Endothelial cell of umbilical vein (primary cell): ENCODE measurements around the gene MOG.

ENCODE experiments used
- CTCF ChIP-seq, 2 donors: IDR thresholded peaks; 1 replicate in 1 of 2; 2 replicates in 1 of 2; pipeline ENCODE4 v1.5.1; 2011; ENCODE audit warnings: low read length in 2 of 2, mild to moderate bottlenecking in 2 of 2, moderate library complexity in 2 of 2, control low read depth in 1 of 2, inconsistent platforms in 1 of 2, low read depth in 1 of 2; ENCODE audit not compliant: insufficient read depth in 1 of 2; ENCODE audit errors: extremely low read depth in 1 of 2
- EZH2 ChIP-seq: IDR thresholded peaks from 2 replicates; pipeline ENCODE4 v1.6.1; 2012; ENCODE audit warnings: borderline replicate concordance, low read depth, mild to moderate bottlenecking, moderate library complexity, low read length, inconsistent platforms; ENCODE audit not compliant: severe bottlenecking
- FOS ChIP-seq: IDR thresholded peaks from 2 replicates; pipeline ENCODE4 v1.6.1; 2011; ENCODE audit warnings: mild to moderate bottlenecking, low read length, moderate library complexity, borderline replicate concordance; ENCODE audit not compliant: insufficient read depth
- JUN ChIP-seq: IDR thresholded peaks from 2 replicates; pipeline ENCODE4 v1.6.1; 2011; ENCODE audit warnings: borderline replicate concordance, low read depth; ENCODE audit not compliant: insufficient read length, insufficient read depth
- MAX ChIP-seq: IDR thresholded peaks from 2 replicates; pipeline ENCODE4 v1.6.1; 2011; ENCODE audit not compliant: insufficient read depth, insufficient read length
- MYC ChIP-seq: IDR thresholded peaks from one replicate; pipeline ENCODE4 v1.6.1; 2011; ENCODE audit warnings: mild to moderate bottlenecking, low read depth, low read length
- POLR2A ChIP-seq: IDR thresholded peaks from 2 replicates; pipeline ENCODE4 v1.6.1; 2012; ENCODE audit warnings: low read depth, mild to moderate bottlenecking, control low read depth, low read length
- POLR2AphosphoS5 ChIP-seq: IDR thresholded peaks from 2 replicates; pipeline ENCODE4 v1.6.1; 2012; ENCODE audit warnings: low read depth, mild to moderate bottlenecking, control low read depth, low read length, moderate library complexity; ENCODE audit not compliant: insufficient read depth

GRCh38 chr6:29671026-29671425 is 14.1 kb downstream of the MOG start:
- TF ChIP-seq POLR2A (no peak), CTCF (IDR thresholded peaks at IDR 0.05; ENCODE audit: extremely low read depth in 1 of 2, insufficient read depth in 1 of 2, low read depth in 1 of 2, low read length in 2 of 2) (no peak), JUN (no peak), EZH2 (no peak), POLR2AphosphoS5 (no peak), FOS (no peak), MAX (no peak), MYC (no peak)
